DOHH2 (cell line): ENCODE data around the gene SPATA17.

Experiments used
- H3F3A ChIP-seq: fragments of 200-600 bp; sonication (generic), shearing (Covaris generic); 2 replicates; pipeline ENCODE4 v1.6.0; 2016; ENCODE audit warnings: antibody characterized with exemption, mild to moderate bottlenecking; ENCODE audit not compliant: control insufficient read depth, insufficient read depth
- H3K27ac ChIP-seq: fragments of 200-600 bp; sonication (generic); 2 replicates; pipeline ENCODE4 v1.5.1; 2014; ENCODE audit warnings: low read depth, mild to moderate bottlenecking, low read length, moderate library complexity
- H3K27me3 ChIP-seq: fragments of 200-600 bp; sonication (generic); 2 replicates; pipeline ENCODE4 v1.6.1; 2014; ENCODE audit warnings: mild to moderate bottlenecking, low read length, mixed read lengths; ENCODE audit not compliant: control insufficient read depth
- H3K36me3 ChIP-seq: fragments of 200-600 bp; sonication (generic); 2 replicates; pipeline ENCODE4 v1.6.1; 2014; ENCODE audit warnings: mild to moderate bottlenecking, low read length, moderate library complexity, mixed read lengths; ENCODE audit not compliant: control insufficient read depth
- H3K4me1 ChIP-seq: fragments of 200-600 bp; sonication (generic); 2 replicates; pipeline ENCODE4 v1.6.1; 2014; ENCODE audit warnings: mild to moderate bottlenecking, low read length, mixed read lengths; ENCODE audit not compliant: control insufficient read depth
- H3K4me2 ChIP-seq: fragments of 200-600 bp; sonication (generic); 2 replicates; pipeline ENCODE4 v1.6.0; 2014; ENCODE audit warnings: mild to moderate bottlenecking, low read length, moderate library complexity
- H3K4me3 ChIP-seq: fragments of 200-600 bp; sonication (generic); 2 replicates; pipeline ENCODE4 v1.5.1; 2014; ENCODE audit warnings: mild to moderate bottlenecking, low read length, mixed read lengths
- H3K79me2 ChIP-seq: fragments of 200-600 bp; sonication (generic); 2 replicates; pipeline ENCODE4 v1.6.1; 2014; ENCODE audit warnings: mild to moderate bottlenecking, low read length, mixed read lengths; ENCODE audit not compliant: control insufficient read depth
- H3K9me2 ChIP-seq: fragments of 200-600 bp; sonication (generic); replicated peaks from 2 replicates; pipeline ENCODE4 v1.6.1; 2014; ENCODE audit warnings: mild to moderate bottlenecking, low read length, mixed read lengths; ENCODE audit not compliant: control insufficient read depth
- H3K9me3 ChIP-seq: fragments of 200-600 bp; sonication (generic); 2 replicates; pipeline ENCODE4 v1.6.1; 2014; ENCODE audit warnings: antibody characterized with exemption, low read length, mixed read lengths; ENCODE audit not compliant: control insufficient read depth, insufficient read depth
- H4K20me1 ChIP-seq: fragments of 200-600 bp; sonication (generic); 2 replicates; pipeline ENCODE4 v1.6.0; 2014; ENCODE audit warnings: low read depth, mild to moderate bottlenecking, antibody characterized with exemption, low read length, moderate library complexity; ENCODE audit not compliant: control insufficient read depth, insufficient read depth
- EZH2phosphoT487 ChIP-seq: fragments of 200-600 bp; sonication (generic); IDR thresholded peaks from 2 replicates; pipeline ENCODE4 v1.6.1; 2017; ENCODE audit warnings: borderline replicate concordance, mild to moderate bottlenecking, antibody characterized with exemption, low read length, moderate library complexity, mixed read lengths
- TF ChIP-seq, protein P1 (sequence below): fragments of 200-600 bp; sonication (generic); IDR thresholded peaks from one replicate; pipeline ENCODE4 v1.5.1; 2014; ENCODE audit warnings: antibody characterized with exemption, mild to moderate bottlenecking, low read depth, low read length; ENCODE audit not compliant: poor library complexity, severe bottlenecking

Gene SPATA17

DNA sequence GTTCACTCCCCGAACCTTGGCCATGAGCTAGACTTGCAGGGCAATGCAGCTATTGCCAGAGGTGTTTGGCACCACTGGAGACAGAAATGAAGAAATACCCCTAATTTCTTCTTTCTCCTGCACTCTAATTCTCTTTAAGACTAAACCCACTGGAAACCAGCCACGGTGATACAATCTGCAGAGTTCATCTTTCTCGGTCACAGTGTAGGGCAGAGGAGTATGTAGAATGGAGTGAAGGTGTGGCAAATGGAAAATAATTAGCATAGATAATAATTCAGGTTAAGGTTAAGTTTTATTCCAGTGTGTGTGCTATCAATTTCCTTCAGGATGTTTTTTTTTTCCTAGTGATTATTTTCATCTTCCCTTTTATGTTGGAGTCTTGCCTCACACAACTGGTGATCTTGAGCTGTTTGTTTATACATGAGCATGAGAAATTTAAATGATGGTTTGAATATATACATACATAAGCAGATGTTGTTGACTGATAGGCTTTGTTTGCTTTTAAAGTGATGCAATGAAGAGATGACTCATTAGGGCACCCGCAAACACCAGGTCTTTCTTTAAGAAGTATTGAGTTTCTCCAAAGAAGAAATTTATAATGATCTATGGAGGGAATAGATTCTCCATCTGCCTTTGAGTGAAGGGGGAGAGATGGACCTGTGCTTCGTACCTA is 81.9 kb downstream of the SPATA17 start:
- H3K4me3 ChIP-seq, result no peak overlapping the region

DNA sequence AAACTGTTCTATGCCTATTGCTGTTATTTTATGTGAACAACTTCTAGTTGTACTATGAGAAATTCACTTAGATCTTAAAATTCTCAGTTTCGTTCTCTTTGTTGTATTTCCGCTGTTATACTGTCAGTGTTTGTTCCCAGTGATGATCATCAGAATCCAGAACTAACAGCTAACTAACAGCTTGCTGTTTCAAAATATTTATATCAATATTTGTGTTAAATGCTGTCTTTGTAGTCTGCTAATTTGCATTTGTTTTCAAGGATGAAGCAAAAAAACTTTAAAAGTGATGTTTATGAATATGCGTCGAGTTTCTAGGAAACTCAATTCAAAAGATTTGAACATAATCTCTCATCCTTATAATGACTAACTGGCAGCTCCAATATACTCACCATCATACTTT is 84.5 kb downstream of the SPATA17 start:
- H3K27me3 ChIP-seq, result no peaks in the 10 kb centered on the region
- H3K4me1 ChIP-seq, result no peaks in the 10 kb centered on the region
- H3F3A ChIP-seq, result no peaks in the 10 kb centered on the region
- H3K36me3 ChIP-seq, result no peaks in the 10 kb centered on the region
- no peak overlapping the region for H3K27ac ChIP-seq
- TF ChIP-seq, protein P1, sequence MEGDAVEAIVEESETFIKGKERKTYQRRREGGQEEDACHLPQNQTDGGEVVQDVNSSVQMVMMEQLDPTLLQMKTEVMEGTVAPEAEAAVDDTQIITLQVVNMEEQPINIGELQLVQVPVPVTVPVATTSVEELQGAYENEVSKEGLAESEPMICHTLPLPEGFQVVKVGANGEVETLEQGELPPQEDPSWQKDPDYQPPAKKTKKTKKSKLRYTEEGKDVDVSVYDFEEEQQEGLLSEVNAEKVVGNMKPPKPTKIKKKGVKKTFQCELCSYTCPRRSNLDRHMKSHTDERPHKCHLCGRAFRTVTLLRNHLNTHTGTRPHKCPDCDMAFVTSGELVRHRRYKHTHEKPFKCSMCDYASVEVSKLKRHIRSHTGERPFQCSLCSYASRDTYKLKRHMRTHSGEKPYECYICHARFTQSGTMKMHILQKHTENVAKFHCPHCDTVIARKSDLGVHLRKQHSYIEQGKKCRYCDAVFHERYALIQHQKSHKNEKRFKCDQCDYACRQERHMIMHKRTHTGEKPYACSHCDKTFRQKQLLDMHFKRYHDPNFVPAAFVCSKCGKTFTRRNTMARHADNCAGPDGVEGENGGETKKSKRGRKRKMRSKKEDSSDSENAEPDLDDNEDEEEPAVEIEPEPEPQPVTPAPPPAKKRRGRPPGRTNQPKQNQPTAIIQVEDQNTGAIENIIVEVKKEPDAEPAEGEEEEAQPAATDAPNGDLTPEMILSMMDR, result no peak
- TF ChIP-seq EZH2phosphoT487, result no peak
- H4K20me1 ChIP-seq, result no peaks in the 10 kb centered on the region
- H3K9me3 ChIP-seq, result no peaks in the 10 kb centered on the region
- H3K4me2 ChIP-seq, result no peak overlapping the region
- H3K4me3 ChIP-seq, result no peak overlapping the region
- H3K9me2 ChIP-seq, result no peaks in the 10 kb centered on the region
- H3K79me2 ChIP-seq, result no peaks in the 10 kb centered on the region

More for the DNA sequence above, 81.9 kb downstream of the SPATA17 start:
- Histone ChIP-seq H3K4me1 (no peaks in the 10 kb centered on the region), H3K79me2 (no peaks in the 10 kb centered on the region), H4K20me1 (no peaks in the 10 kb centered on the region), H3K27ac (no peak overlapping the region), H3F3A (no peaks in the 10 kb centered on the region), H3K9me3 (no peaks in the 10 kb centered on the region), H3K9me2 (no peaks in the 10 kb centered on the region), H3K27me3 (no peaks in the 10 kb centered on the region), H3K4me2 (no peak overlapping the region), H3K36me3 (no peaks in the 10 kb centered on the region)
- TF ChIP-seq EZH2phosphoT487, result no peak
- TF ChIP-seq, protein P1, result no peak

DNA sequence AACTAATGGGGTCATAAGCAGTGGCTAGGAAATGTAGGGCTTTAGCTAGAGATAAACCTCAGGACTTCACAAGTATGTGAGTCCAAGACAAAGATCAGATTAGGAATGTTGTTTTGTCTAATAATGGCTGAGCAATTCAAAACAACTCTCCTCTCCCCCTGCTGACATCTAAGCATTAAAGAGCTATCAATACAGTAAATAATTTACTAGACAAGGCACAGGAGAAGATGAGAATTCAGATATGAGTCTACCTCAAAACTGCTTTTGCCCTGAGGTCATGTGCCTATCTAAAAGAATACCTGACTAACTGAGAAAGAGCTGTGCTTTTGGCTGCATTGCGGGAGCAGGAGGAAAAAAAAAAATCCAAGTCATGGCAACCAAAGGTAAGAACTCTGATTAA is 86.8 kb downstream of the SPATA17 start:
- Histone ChIP-seq H3K36me3 (no peaks in the 10 kb centered on the region), H3K27ac (no peak overlapping the region), H3F3A (no peaks in the 10 kb centered on the region), H3K4me2 (no peak overlapping the region), H3K9me2 (no peaks in the 10 kb centered on the region), H3K9me3 (no peaks in the 10 kb centered on the region), H4K20me1 (no peaks in the 10 kb centered on the region), H3K4me3 (no peak overlapping the region), H3K27me3 (no peaks in the 10 kb centered on the region), H3K79me2 (no peaks in the 10 kb centered on the region), H3K4me1 (no peaks in the 10 kb centered on the region)
- TF ChIP-seq EZH2phosphoT487, result no peak
- TF ChIP-seq, protein P1, result no peak
